Measurements from ENCODE around the gene MARCHF6. TPM values are rescaled to one million over a fixed set of nuclear protein-coding genes. Genes with fewer than 3 reads are reported as not detected.

Gene MARCHF6
- total and polyA plus RNA-seq, 9 of the 15 experiments (the other 6 are each of a cell fraction or from before 2014, with no cell fraction given): 74.1 to 456 (median 116) TPM

- no peak for TF ChIP-seq AFF4 (CRISPR knock-in tag; IDR thresholded peaks at IDR 0.05)
- 0 out of 4 replicates have a peak, but pooled peaks of 1 of the 2 experiments have one; percentile 33 for TF ChIP-seq ZMIZ1 (IDR thresholded peaks at IDR 0.05; ENCODE audit: low read depth in 2 of 2, low read length in 2 of 2)
- TF ChIP-seq SMARCE1 (IDR thresholded peaks at IDR 0.05): peak; percentile 65; the same call in 1 of the 2 replicates
- no peak for TF ChIP-seq ERF (CRISPR knock-in tag; IDR thresholded peaks at IDR 0.05)
- TF ChIP-seq ATF4 (CRISPR knock-in tag; IDR thresholded peaks at IDR 0.05): no peak
- TF ChIP-seq ZNF197 (CRISPR knock-in tag; IDR thresholded peaks at IDR 0.05; ENCODE audit: low read depth): 0 out of 2 replicates have a peak, but pooled peaks have one; percentile 22
- TF ChIP-seq TOE1 (IDR thresholded peaks at IDR 0.05; ENCODE audit: borderline replicate concordance): no peak
- TF ChIP-seq TOE1 (CRISPR knock-in tag; IDR thresholded peaks at IDR 0.05; ENCODE audit: borderline replicate concordance, low read depth): no peak
- TF ChIP-seq ARID1B (IDR thresholded peaks at IDR 0.05): peak; percentile 62; the same call in 1 of the 2 replicates
- TF ChIP-seq RB1 (IDR thresholded peaks at IDR 0.05; ENCODE audit: low read depth): no peak
- TF ChIP-seq RBM14 (IDR thresholded peaks at IDR 0.05; ENCODE audit: borderline replicate concordance, insufficient read depth, low read depth, low read length): no peak
- no peak for TF ChIP-seq GABPA (tag; conservative IDR thresholded peaks at IDR 0.05; ENCODE audit: low read depth)
- TF ChIP-seq GABPB2 (CRISPR knock-in tag; conservative IDR thresholded peaks at IDR 0.05): no peak
- peak; percentile 18 for TF ChIP-seq MXD1 (CRISPR knock-in tag; IDR thresholded peaks at IDR 0.05; ENCODE audit: borderline replicate concordance, poor library complexity, severe bottlenecking)
- no peak for TF ChIP-seq ZC3H11A (IDR thresholded peaks at IDR 0.05; ENCODE audit: low read depth, low read length)
- TF ChIP-seq DLX4 (CRISPR knock-in tag; IDR thresholded peaks at IDR 0.05): no peak
- TF ChIP-seq ELF2 (CRISPR knock-in tag; IDR thresholded peaks at IDR 0.05): no peak
These were observed 35.4 kb upstream of the MARCHF6 start (continued) for GRCh38 chr5:10317825-10318682.
